Type B pancreatic cell (in vitro differentiated cells): ENCODE results near the gene NEDD4L. TPM values are rescaled to one million over a fixed set of nuclear protein-coding genes. Genes with fewer than 3 reads are reported as not detected.

Source experiments
- DNase-seq: peaks from one replicate; pipeline ENCODE4 v3.0.0; 2021; ENCODE audit warnings: mixed read lengths; ENCODE audit not compliant: unreplicated experiment; ENCODE audit errors: extremely low spot score
- H3K27ac Mint-ChIP-seq: 2 replicates; pipeline ENCODE4 v1.8.0; 2021; ENCODE audit warnings: mild to moderate bottlenecking, mixed read lengths
- H3K27me3 Mint-ChIP-seq: 2 replicates; pipeline ENCODE4 v1.8.0; 2021; ENCODE audit warnings: mixed read lengths
- H3K36me3 Mint-ChIP-seq: 2 replicates; pipeline ENCODE4 v1.8.0; 2021; ENCODE audit warnings: mixed read lengths
- H3K4me1 Mint-ChIP-seq: one replicate; pipeline ENCODE4 v1.8.0; 2021; ENCODE audit warnings: mixed read lengths; ENCODE audit not compliant: unreplicated experiment
- H3K4me3 Mint-ChIP-seq: 2 replicates; pipeline ENCODE4 v1.8.0; 2021; ENCODE audit warnings: mild to moderate bottlenecking, mixed read lengths
- H3K9me3 Mint-ChIP-seq: 2 replicates; pipeline ENCODE4 v1.8.0; 2021; ENCODE audit warnings: mixed read lengths
- CTCF ChIP-seq: fragments of 200-600 bp; sonication (generic); conservative IDR thresholded peaks from 2 replicates; pipeline ENCODE4 v1.5.0; 2021; ENCODE audit warnings: antibody characterized with exemption, mild to moderate bottlenecking
- total RNA-seq: library from RNA; stranded (reverse); gene quantifications from 2 replicates; pipeline ENCODE4 v1.2.1, GENCODE V29; 2021; ENCODE audit warnings: low replicate concordance

NEDD4L gene
- total RNA-seq, 1 donor from 2014 or later = 84.7 TPM

- H3K4me1 Mint-ChIP-seq = peaks cover 37% of the 10 kb centered on the region
- H3K27ac Mint-ChIP-seq = peak overlapping the region; percentile 17
- peak overlapping the region; percentile 69 for H3K4me3 Mint-ChIP-seq
- no peaks in the 10 kb centered on the region for H3K27me3 Mint-ChIP-seq
- no peak for DNase-seq
- no peaks in the 10 kb centered on the region for H3K9me3 Mint-ChIP-seq
- no peaks in the 10 kb centered on the region for H3K36me3 Mint-ChIP-seq
- TF ChIP-seq CTCF = no peak
Measured at GRCh38 chr18:58247363-58247834, 203.4 kb downstream of the NEDD4L start.

GRCh38 chr18:58249712-58250111 is 205.7 kb downstream of the NEDD4L start:
- TF ChIP-seq CTCF = no peak
- Mint-ChIP-seq H3K27ac (no peak overlapping the region), H3K9me3 (no peaks in the 10 kb centered on the region), H3K4me3 (peak overlapping the region; percentile 47), H3K4me1 (peaks cover 43% of the 10 kb centered on the region), H3K27me3 (no peaks in the 10 kb centered on the region), H3K36me3 (peaks cover 3% of the 10 kb centered on the region)
- DNase-seq = no peak

GRCh38 chr18:58251416-58251815 is 207.4 kb downstream of the NEDD4L start:
- no peak for TF ChIP-seq CTCF
- H3K9me3 Mint-ChIP-seq = no peaks in the 10 kb centered on the region
- no peak overlapping the region for H3K27ac Mint-ChIP-seq
- no peaks in the 10 kb centered on the region for H3K27me3 Mint-ChIP-seq
- H3K4me3 Mint-ChIP-seq = no peak overlapping the region
- peaks cover 7% of the 10 kb centered on the region for H3K36me3 Mint-ChIP-seq
- no peak for DNase-seq
- peaks cover 52% of the 10 kb centered on the region for H3K4me1 Mint-ChIP-seq

- Mint-ChIP-seq H3K4me3 (no peak overlapping the region), H3K36me3 (peaks cover 12% of the 10 kb centered on the region), H3K4me1 (peaks cover 52% of the 10 kb centered on the region), H3K27me3 (no peaks in the 10 kb centered on the region), H3K9me3 (no peaks in the 10 kb centered on the region), H3K27ac (no peak overlapping the region)
- TF ChIP-seq CTCF = no peak
- DNase-seq = no peak
Measured at GRCh38 chr18:58252166-58252565, 208.1 kb downstream of the NEDD4L start.

- TF ChIP-seq CTCF = no peak
- H3K36me3 Mint-ChIP-seq = peaks cover 21% of the 10 kb centered on the region
Measured at GRCh38 chr18:58253318-58253717, 209.3 kb downstream of the NEDD4L start.

GRCh38 chr18:58253871-58254270 is 209.8 kb downstream of the NEDD4L start:
- no peak for DNase-seq
- Mint-ChIP-seq H3K36me3 (peaks cover 21% of the 10 kb centered on the region), H3K9me3 (no peaks in the 10 kb centered on the region), H3K4me3 (no peak overlapping the region), H3K4me1 (peaks cover 48% of the 10 kb centered on the region), H3K27ac (no peak overlapping the region), H3K27me3 (no peaks in the 10 kb centered on the region)
- TF ChIP-seq CTCF = no peak

More at GRCh38 chr18:58253318-58253717, 209.3 kb downstream of the NEDD4L start:
- Mint-ChIP-seq H3K9me3 (no peaks in the 10 kb centered on the region), H3K4me3 (no peak overlapping the region), H3K4me1 (peaks cover 53% of the 10 kb centered on the region), H3K27ac (no peak overlapping the region), H3K27me3 (no peaks in the 10 kb centered on the region)
- no peak for DNase-seq
